ENCODE results near the gene PHF23.

PHF23 gene

DNA sequence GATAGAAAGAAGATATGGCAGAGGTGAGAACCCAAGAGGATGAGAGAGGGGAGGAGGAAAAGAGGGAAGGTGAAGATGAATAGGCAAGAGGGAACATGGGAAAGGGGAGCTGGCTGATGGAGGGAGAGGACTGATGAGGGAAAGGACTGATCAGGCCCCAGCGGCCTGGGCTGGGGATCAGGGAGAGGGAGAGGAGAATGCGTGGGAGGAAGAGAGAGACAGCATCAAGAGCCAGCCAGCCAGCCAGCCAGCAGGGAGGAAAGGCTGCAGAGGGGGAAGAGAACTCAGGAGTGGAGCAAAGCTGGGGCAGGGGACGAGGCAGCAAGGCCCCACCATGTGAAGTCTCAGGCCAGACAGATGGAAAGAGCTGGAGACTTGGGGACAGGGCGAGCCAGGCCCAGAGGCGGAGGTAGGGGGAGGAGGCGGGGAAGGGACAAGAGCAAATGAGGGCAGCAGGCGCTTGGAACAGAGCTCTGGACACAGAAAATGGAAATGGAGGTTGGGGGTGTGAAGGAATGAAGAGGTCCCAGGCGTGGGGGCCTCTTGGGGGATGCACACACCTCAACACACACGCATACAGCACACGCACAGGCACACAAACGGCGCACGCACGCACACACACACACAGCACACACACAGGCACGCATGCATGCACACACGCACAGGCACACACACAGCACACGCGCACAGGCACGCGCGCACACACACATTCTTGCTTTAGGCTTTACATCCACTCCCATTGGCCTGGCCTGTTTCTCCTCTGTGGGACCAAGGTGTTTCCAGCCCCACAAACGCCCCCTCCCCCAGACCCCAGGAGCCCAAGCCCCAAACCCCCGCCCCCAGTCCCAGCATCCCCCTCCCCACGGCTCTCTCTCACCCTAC lies 31.9 kb downstream of the PHF23 start:
- DNase-seq = no peak

DNA sequence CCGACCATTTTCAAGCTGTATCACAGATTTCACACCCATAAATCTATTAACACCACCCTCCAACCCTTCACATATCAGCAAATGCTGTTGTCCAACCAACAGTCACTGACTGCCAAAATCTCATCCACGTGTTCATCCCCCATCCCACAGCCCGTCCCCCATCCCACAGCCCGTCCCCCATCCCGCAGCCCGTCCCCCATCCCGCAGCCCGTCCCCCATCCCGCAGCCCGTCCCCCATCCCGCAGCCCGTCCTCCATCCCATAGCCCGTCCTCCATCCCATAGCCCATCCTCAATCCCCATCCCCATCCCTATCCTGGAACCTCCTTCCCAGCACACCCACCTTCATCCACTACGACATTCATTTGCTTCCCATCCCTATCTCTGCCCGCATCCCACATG lies 33.7 kb downstream of the PHF23 start:
- no peak for DNase-seq

DNA sequence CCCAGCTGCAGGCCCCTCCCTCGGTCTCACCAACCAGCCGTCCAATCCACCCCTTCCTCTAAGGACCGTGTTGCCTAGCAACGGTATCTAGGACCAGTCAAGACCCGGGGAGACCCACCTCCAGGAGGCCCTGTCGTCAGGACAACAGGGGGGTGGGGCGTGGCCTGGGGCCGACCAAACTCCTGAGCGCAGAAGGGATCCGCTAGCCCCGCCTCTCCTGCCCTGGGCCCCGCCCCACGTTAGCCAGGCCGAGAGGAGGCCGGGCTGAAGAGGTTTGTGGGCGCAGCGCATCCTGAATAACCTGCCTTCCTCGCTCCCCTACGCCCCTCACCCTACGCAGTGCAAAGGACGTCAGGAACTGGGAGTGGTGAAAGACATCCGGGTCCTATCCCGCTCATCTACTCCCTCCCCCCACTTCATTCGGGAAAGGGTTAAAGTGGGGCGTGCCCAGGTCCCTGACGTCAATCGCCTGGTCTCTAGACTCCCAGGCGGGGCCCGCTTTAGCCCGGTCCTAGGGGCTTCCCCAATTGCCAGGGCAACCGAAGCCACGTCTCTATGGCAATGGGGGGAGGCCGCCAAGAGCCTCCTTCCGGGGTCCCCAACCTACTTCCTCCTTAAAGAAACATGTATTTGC lies 34.3 kb downstream of the PHF23 start:
- DNase-seq = peak in 53 of 56 donors; percentile 36 to 91 (median 78)

DNA sequence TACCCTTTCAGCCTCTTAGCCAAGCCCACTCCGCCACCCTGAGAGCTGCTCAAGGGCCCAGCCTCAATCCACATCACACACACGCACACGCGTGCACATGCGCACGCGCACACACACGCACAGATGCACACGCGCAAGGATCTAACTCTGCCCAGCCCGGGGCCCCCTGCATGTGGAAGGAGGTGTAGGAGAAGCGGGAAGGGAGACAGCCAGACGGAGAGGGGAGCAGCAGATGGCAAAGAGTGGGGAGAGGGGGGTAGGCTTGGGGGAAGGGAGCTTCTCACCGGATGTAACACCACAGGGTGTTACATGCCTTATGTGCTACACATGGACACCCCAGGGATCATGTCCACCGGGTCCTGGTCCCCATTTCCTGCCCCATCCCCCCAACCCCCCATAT lies 34.9 kb downstream of the PHF23 start:
- DNase-seq = peak in 1 of 56 donors; percentile 20

DNA sequence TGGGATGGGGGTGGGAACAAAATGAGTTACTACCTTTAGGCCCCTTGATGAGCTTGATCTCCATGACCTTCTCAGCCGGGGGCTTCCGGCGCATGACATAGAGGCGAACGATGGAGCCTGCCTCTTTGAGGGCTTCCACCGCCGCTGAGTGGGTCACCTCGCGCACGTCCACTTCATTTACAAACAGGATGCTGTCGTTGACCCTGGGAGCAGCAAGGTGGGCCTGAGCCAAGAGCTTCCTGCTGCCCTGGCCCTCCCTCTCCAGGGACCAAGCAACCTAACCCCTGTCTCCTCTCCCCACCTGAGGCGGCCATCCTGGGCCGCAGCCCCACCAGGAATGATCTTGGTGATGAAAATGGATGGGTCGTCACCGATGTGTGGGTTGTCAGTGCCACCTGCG lies 35.9 kb downstream of the PHF23 start:
- DNase-seq = no peak

DNA sequence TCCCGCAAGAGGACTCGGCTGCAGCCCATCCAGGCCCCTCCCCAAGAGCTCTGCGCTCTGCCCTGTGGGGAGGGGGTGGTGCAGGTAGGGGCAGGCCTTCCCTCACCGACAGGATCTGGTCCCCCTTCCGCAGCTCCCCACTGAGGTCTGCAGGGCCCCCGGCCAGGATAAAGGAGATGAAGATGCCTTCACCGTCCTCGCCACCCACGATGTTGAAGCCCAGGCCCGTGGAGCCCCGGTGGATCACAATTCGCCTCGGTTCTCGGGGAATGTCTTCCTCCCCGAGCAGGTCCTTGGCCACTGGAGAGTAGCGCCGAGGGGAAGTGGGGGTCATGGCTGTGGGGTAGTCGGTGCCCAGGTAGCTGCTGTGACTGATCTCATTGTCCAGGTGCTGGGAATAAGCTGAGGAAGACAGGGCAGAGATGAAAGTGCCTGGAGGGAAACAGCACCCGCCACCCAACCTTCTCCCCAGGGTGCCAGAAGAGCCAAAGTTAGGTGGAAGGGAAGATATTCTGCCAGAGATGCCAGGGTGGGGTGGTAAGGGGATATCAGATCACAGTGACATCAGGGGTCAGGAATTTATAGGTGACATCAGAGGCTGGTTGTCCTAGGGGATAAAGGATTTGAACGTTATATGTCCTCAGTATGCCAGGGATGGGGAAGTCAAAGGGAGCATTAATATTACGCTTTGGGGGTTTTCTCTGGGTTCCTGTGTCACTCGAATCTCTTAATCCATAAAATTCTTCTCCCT lies 42.4 kb downstream of the PHF23 start:
- DNase-seq = no peak

DNA sequence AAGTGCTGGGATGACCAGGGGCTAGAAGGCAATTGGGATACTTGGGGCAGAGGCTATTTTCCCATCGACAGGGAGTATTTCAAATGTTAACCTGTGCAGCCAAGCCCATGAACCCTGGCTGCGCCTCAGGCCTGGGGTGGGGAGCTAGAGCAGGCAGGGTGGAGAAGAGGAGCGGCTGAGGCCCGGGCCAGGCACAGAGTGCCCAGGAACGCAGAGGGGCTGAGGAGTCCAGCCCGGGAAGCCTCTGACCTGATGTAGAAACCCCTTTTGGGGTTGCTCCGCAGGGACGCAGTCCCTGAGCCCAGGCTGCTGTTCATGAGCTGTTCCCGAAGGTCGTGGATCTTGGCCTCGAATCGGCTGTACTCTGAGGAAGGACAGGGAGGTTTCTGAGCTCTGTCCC lies 43.3 kb downstream of the PHF23 start:
- DNase-seq = no peak

DNA sequence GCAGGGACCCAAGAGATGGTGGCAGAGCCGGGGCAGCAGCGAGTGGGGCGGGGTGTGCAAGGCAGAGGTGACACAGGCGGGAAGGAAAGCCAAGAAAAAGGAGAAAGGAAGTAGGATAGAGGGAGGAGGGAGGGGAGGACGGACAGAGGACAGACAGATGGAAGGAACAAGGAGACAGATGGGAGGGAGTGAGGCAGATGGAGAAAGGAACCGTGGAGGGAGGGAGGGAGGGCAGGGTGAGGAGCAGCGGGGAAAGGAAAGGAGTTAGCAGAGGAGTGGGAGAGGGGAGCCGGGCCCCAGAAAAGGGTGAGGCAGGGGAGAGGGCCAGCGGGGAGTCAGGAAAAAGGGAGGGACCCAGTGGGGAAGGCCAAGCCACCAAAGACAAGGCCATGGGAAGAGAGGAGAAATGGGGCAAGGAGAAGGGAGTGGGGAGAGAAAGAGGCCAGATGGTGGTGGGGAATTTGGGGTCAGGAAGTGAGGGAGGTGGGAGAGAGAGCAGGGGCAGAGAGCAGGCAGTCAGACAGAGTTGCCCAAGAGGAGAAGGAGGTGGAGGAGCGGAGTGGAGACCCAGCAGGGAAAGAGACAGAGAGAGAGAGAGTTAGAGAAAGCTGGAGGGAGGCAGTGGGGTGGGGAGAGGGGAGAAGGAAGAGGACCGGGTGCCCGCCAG lies 46.9 kb downstream of the PHF23 start:
- DNase-seq = no peak

DNA sequence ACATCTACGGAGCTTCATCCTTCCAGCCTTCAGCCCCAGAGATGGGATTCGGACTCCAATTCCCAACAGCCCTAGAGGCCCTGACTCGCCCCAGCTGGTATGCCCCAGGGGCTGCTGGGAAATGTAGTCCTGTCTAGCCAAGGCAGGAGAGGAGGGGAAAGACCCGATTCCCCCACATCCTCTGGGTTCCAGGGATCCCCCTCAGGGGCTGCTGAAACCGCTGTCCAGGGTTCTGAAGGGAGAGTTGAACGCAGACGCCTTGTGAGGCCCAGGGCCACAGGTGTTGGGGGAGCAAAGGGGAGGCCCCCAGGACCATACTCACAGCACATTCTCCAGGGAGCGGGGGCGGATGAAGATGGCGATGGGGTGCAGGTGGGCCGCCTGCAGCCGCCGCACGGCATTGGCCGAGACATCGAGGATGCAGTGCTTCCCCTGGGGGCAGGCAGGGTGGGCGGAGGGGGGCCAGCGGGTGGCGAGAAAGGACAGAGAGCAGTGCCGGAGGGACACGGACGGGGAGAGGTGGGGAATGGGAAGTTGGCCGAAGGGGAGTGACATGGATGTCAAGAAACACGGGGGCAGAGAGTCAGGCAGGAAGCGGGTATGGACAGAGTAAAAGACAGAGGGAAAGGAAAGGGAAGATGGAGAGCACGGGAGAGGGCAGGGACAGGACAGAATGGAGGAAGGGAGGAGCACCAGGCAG lies 47.5 kb downstream of the PHF23 start:
- DNase-seq = peak in 19 of 56 donors; percentile 8 to 59 (median 19)

DNA sequence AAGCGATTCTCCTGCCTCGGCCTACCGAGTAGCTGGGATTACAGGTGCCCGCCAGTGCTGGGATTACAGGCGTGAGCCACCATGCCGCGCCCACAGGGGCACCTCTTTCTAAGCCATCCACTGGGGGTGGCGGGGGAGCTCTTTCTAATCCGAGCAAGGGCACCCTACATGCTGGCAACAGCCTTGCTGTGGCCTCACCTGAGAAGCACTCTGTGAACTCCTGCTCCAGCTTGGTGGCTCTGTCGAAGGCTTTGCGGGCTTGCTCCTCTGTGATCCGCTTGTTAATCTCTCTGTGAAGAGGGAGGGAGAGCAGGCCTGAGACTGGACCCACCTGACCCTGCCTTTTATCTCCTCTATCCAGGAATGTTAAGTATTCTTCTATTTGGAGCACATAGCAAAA lies 48.2 kb downstream of the PHF23 start:
- no peak for DNase-seq

DNA sequence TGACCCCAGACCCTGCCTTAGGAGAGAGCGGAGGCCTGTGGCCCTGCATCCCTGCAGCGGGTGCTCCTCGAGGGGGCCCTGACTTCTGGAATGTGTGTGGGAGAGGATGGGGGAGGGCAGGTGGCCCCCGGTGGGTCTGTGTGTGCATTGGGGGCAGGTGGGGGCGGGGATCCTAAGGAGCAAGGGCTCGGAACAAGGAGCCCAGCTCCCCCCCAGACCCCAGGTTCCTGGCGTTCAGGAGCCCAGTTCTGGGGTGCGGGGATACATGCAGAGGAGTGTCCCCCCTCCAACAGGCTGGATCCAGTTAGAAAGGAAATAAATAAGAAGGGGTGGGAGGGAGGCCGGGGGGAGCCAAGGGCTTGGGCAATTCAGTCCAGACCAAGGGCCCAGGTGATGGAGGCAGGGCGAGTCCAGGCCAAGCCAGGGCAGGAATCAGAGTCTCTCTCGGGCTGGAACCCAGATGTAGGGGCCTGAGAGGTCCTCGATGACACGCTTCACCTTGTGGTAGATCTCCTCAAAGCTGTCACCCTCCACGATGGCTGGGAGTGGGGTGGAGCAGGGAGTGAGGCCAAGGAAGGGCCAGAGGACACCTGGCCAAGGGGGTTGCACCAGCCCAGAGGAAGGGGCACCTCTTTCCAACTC lies 48.9 kb downstream of the PHF23 start:
- no peak for DNase-seq

DNA sequence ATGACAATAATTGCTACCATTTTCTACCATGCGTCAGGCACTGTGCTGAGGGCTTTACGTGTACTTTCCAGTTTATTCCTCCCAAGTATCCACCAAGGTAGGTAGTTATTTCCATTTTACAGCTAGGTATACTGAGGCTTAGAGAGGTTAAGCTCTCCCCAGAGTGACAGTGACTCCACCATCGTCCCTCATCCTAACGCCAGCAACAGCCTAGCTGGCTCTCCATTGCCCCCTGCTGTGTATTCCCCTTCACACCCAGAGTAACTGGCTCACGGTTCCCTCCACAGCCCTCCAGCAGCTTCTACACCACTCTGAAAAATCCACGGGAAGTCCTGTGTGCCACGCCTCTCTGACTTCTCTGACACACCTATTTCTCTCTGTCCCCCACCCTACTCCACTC lies 53.0 kb downstream of the PHF23 start:
- DNase-seq = no peak
